CD4-positive, alpha-beta T cell treated with Interleukin-10 for 1 hour (primary cell): ENCODE data around the gene GAS1.

Experiments
- DNase-seq: peaks from one replicate; pipeline ENCODE4 v3.0.0-alpha.2; 2020

Gene GAS1

GRCh38 chr9:86962692-86963091 lies 15.4 kb upstream of the GAS1 start:
- DNase-seq, result no peak

- no peak for DNase-seq
Measured at GRCh38 chr9:86960938-86961337, 13.6 kb upstream of the GAS1 start.

GRCh38 chr9:86958203-86958602 lies 10.9 kb upstream of the GAS1 start:
- DNase-seq, result no peak

- DNase-seq, result no peak
Measured at GRCh38 chr9:86955561-86955960, 8.3 kb upstream of the GAS1 start.

- no peak for DNase-seq
Measured at GRCh38 chr9:86955042-86955441, 7.7 kb upstream of the GAS1 start.

- no peak for DNase-seq
Measured at GRCh38 chr9:86953181-86953580, 5.9 kb upstream of the GAS1 start.

- peak; percentile 76 for DNase-seq
Measured at GRCh38 chr9:86948074-86948929, 996 bp upstream of the GAS1 start.

GRCh38 chr9:86946201-86947145 lies 833 bp downstream of the GAS1 start:
- peak; percentile 62 for DNase-seq

- no peak for DNase-seq
Measured at GRCh38 chr9:86945728-86946200, 1.5 kb downstream of the GAS1 start.

- DNase-seq, result no peak
Measured at GRCh38 chr9:86944796-86945727, 2.2 kb downstream of the GAS1 start.

GRCh38 chr9:86943201-86944113 lies 3.8 kb downstream of the GAS1 start:
- DNase-seq, result no peak

GRCh38 chr9:86942281-86943200 lies 4.8 kb downstream of the GAS1 start:
- no peak for DNase-seq

GRCh38 chr9:86941197-86941596 lies 6.1 kb downstream of the GAS1 start:
- no peak for DNase-seq

- no peak for DNase-seq
Measured at GRCh38 chr9:86940774-86941173, 6.5 kb downstream of the GAS1 start.

GRCh38 chr9:86939891-86940290 lies 7.4 kb downstream of the GAS1 start:
- DNase-seq, result no peak

GRCh38 chr9:86939321-86939720 lies 8.0 kb downstream of the GAS1 start:
- DNase-seq, result no peak

- DNase-seq, result no peak
Measured at GRCh38 chr9:86938780-86939179, 8.5 kb downstream of the GAS1 start.

- no peak for DNase-seq
Measured at GRCh38 chr9:86926145-86926544, 21.2 kb downstream of the GAS1 start.

GRCh38 chr9:86925686-86926085 lies 21.6 kb downstream of the GAS1 start:
- no peak for DNase-seq

- no peak for DNase-seq
Measured at GRCh38 chr9:86924206-86924605, 23.1 kb downstream of the GAS1 start.
